A172 (cell line): ENCODE measurements around the gene ANXA10. TPM values are rescaled to one million over a fixed set of nuclear protein-coding genes. Genes with fewer than 3 reads are reported as not detected.
"Not testable (repeated sequence)": the region's sequence is repeated elsewhere in the genome, so short reads cannot be mapped to it uniquely, and the experiment has no call there.

ENCODE experiments used
- DNase-seq: peaks from one replicate; pipeline ENCODE4 v3.0.0-alpha.2; 2015; ENCODE audit warnings: low spot score
- total RNA-seq: library from RNA; depleted of rRNA; stranded (reverse); fragments of >200 nt; shearing (Covaris generic); gene quantifications from 2 replicates; pipeline ENCODE4 v1.2.3, GENCODE V29; 2014; rRNA removed

Gene ANXA10
- total RNA-seq = 1.2 TPM in 1 of 2 replicates, not detected in the other

GRCh38 chr4:168092176-168092712, at the start of gene ANXA10:
TSS of gene ANXA10 (plus strand) at chr4:168092537. CDS start at chr4:168092701, 164 bp downstream.
- DNase-seq = no peak

GRCh38 chr4:168045354-168045753, 47.0 kb upstream of the ANXA10 start:
- DNase-seq = no peak

GRCh38 chr4:168050002-168050401, 42.3 kb upstream of the ANXA10 start:
- DNase-seq = no peak

- DNase-seq = no peak
Measured at GRCh38 chr4:168051526-168051925, 40.8 kb upstream of the ANXA10 start.

- DNase-seq = no peak
Measured at GRCh38 chr4:168057412-168057811, 34.9 kb upstream of the ANXA10 start.

GRCh38 chr4:168059251-168059650, 33.1 kb upstream of the ANXA10 start:
- DNase-seq = no peak

- no peak for DNase-seq
Measured at GRCh38 chr4:168063031-168063430, 29.3 kb upstream of the ANXA10 start.

- no peak for DNase-seq
Measured at GRCh38 chr4:168070903-168071302, 21.4 kb upstream of the ANXA10 start.

GRCh38 chr4:168071304-168071703, 21.0 kb upstream of the ANXA10 start:
- peak; percentile 5 for DNase-seq

- no peak for DNase-seq
Measured at GRCh38 chr4:168074861-168075260, 17.5 kb upstream of the ANXA10 start.

- peak; percentile 60 for DNase-seq
Measured at GRCh38 chr4:168076989-168077725, 15.2 kb upstream of the ANXA10 start.

GRCh38 chr4:168077726-168078239, 14.6 kb upstream of the ANXA10 start:
- DNase-seq = no peak

GRCh38 chr4:168082379-168082778, 10.0 kb upstream of the ANXA10 start:
- DNase-seq = no peak

GRCh38 chr4:168095776-168096406, 3.6 kb downstream of the ANXA10 start:
- no peak for DNase-seq

- no peak for DNase-seq
Measured at GRCh38 chr4:168096407-168096784, 4.1 kb downstream of the ANXA10 start.

- DNase-seq = no peak
Measured at GRCh38 chr4:168097161-168097560, 4.8 kb downstream of the ANXA10 start.

- DNase-seq = peak; percentile 58
Measured at GRCh38 chr4:168098248-168098717, 5.9 kb downstream of the ANXA10 start.

- no peak for DNase-seq
Measured at GRCh38 chr4:168099195-168099594, 6.9 kb downstream of the ANXA10 start.

GRCh38 chr4:168101026-168101425, 8.7 kb downstream of the ANXA10 start:
- no peak for DNase-seq

- DNase-seq = no peak
Measured at GRCh38 chr4:168102403-168102802, 10.1 kb downstream of the ANXA10 start.

GRCh38 chr4:168109527-168109926, 17.2 kb downstream of the ANXA10 start:
- no peak for DNase-seq

GRCh38 chr4:168113059-168113458, 20.7 kb downstream of the ANXA10 start:
- not testable (repeated sequence) for DNase-seq
